Prostate gland (tissue), 2 donors: ENCODE data around the gene SCN1A.

Experiments used
- CTCF ChIP-seq, 4 experiments: fragments of 200-600 bp in 2 of 4; fragments of 450-650 bp in 2 of 4; sonication (generic) in 2 of 4; IDR thresholded peaks; 1 replicate in 3 of 4; 2 replicates in 1 of 4; pipeline ENCODE4 v1.5.1; 2016 to 2019; ENCODE audit warnings: antibody characterized with exemption in 4 of 4, mild to moderate bottlenecking in 2 of 4, moderate library complexity in 2 of 4
- POLR2A ChIP-seq: fragments of 450-650 bp; IDR thresholded peaks from one replicate; pipeline ENCODE4 v1.6.1; 2016; ENCODE audit warnings: antibody characterized with exemption, mild to moderate bottlenecking
- POLR2AphosphoS5 ChIP-seq: sonication (generic); formaldehyde crosslinking; IDR thresholded peaks from one replicate; pipeline ENCODE4 v1.6.1; 2017; ENCODE audit warnings: antibody characterized with exemption

DNA sequence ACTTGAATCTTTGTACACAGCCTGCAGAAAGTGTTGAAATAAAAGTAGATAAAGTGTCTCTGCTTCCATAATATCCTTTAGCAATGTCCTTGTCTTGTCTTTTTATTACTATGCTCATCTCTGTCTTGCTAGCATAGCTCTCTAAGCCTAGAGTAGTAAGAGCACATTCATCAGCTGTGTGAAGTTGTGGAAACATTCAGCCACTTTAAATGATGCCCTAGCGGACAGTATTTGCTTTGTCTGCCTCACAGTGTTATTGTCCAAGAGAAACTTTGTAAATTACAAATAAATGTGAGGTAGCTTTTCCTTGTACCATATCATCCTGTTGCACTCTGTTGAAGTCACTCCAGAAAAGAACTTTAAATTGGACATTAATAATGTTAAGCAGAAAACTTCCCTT is 113.9 kb downstream of the SCN1A start:
- TF ChIP-seq CTCF (IDR thresholded peaks at IDR 0.05): no peak
- TF ChIP-seq POLR2A: no peak
- no peak for TF ChIP-seq POLR2AphosphoS5
